ENCODE results near the gene RDH13.

DNA sequence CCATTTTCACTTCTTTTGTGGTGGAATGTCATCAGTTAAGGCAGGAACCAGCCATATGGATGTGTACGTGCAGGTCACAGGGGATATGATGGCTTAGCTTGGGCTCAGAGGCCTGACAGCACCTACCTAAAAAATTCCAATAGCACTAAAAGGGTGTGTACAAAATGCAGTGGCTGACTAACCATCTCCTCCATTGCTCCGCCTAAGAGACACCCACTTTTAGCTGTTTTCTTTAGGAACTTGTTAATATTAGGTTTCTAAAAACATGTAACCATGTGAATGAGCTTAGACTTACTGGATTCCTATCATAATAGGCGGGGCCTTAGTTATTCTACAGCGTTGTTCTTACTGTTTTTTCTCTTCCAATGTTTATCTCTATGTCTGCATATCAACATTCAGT is 50.6 kb downstream of the RDH13 start:
- TF ChIP-seq CTCF (conservative IDR thresholded peaks at IDR 0.05; ENCODE audit: low read length) = no peak
- no peak for TF ChIP-seq EZH2phosphoT487 (IDR thresholded peaks at IDR 0.05; ENCODE audit: borderline replicate concordance)
